IMR-90 (cell line): ENCODE measurements around the gene NPTX1. TPM values are rescaled to one million over a fixed set of nuclear protein-coding genes. Genes with fewer than 3 reads are reported as not detected.

Source experiments
- ATAC-seq: fragments of 200-7000 bp; cut with Tn5 transposase; 2 replicates; pipeline ENCODE4 v1.9.1; 2020; ENCODE audit warnings: low read depth, mild to moderate bottlenecking, moderate library complexity
- BruUV-seq: library from RNA; stranded (reverse); fragments of 400-500 nt; replicated peaks from 2 replicates; lab custom pipeline; 2021; lab: Mats Ljungman, UMichigan
- CTCF ChIA-PET: fragments of 300-600 bp; formaldehyde crosslinking; extraction: SDS; loops from one replicate; lab custom pipeline; 2021; ENCODE audit warnings: antibody characterized with exemption; lab: Yijun Ruan, JAX
- POLR2A ChIA-PET: fragments of 300-600 bp; sonication (Branson Sonifier 250); formaldehyde crosslinking; loops from one replicate; lab custom pipeline; 2022; ENCODE audit warnings: antibody characterized with exemption; ENCODE audit not compliant: unreplicated experiment; lab: Charles Lee
- DNase-seq: peaks from one replicate; pipeline ENCODE4 v3.0.0; 2013
- H2AFZ ChIP-seq: replicated peaks from 2 replicates; pipeline ENCODE3; 2013; ENCODE audit warnings: low read length, mild to moderate bottlenecking; ENCODE audit not compliant: poor library complexity
- H2AK5ac ChIP-seq: 2 replicates; pipeline ENCODE4 v1.6.1; 2013; ENCODE audit warnings: low read depth, low read length, inconsistent platforms
- H2AK9ac ChIP-seq: replicated peaks from 2 replicates; pipeline ENCODE3; 2013; ENCODE audit warnings: mild to moderate bottlenecking, low read depth, low read length, moderate library complexity; ENCODE audit not compliant: poor library complexity
- H2BK120ac ChIP-seq: 2 replicates; pipeline ENCODE4 v1.6.1; 2013; ENCODE audit warnings: low read depth, low read length, inconsistent platforms
- H2BK15ac ChIP-seq: 3 replicates; pipeline ENCODE4 v1.6.1; 2013; ENCODE audit warnings: low read depth, low read length, inconsistent platforms
- H2BK20ac ChIP-seq: 2 replicates; pipeline ENCODE4 v1.6.1; 2013; ENCODE audit warnings: low read depth, mild to moderate bottlenecking, inconsistent platforms, low read length, moderate library complexity
- H2BK5ac ChIP-seq: 2 replicates; pipeline ENCODE4 v1.6.1; 2013; ENCODE audit warnings: mild to moderate bottlenecking, low read depth, low read length, inconsistent platforms; ENCODE audit not compliant: poor library complexity, severe bottlenecking
- H3K14ac ChIP-seq: replicated peaks from 2 replicates; pipeline ENCODE4 v1.6.1; 2013; ENCODE audit warnings: low read depth, low read length, inconsistent platforms
- H3K18ac ChIP-seq: 2 replicates; pipeline ENCODE4 v1.6.1; 2013; ENCODE audit warnings: low read depth, low read length, control low read depth
- H3K23ac ChIP-seq: 2 replicates; pipeline ENCODE4 v1.6.1; 2013; ENCODE audit warnings: low read depth, low read length, inconsistent platforms
- H3K27ac ChIP-seq: 2 replicates; pipeline ENCODE4 v1.5.1; 2013; ENCODE audit warnings: mild to moderate bottlenecking, control low read depth, low read length; ENCODE audit not compliant: insufficient read depth
- H3K27me3 ChIP-seq: 2 replicates; pipeline ENCODE4 v1.6.1; 2013; ENCODE audit warnings: low read length; ENCODE audit not compliant: control insufficient read depth, insufficient read depth
- H3K36me3 ChIP-seq: 2 replicates; pipeline ENCODE4 v1.6.1; 2013; ENCODE audit warnings: low read length, mixed read lengths; ENCODE audit not compliant: control insufficient read depth, insufficient read depth
- H3K4ac ChIP-seq: 2 replicates; pipeline ENCODE4 v1.6.1; 2013; ENCODE audit warnings: low read depth, low read length, inconsistent platforms
- H3K4me1 ChIP-seq: 2 replicates; pipeline ENCODE4 v1.6.1; 2013; ENCODE audit warnings: low read length, mixed read lengths; ENCODE audit not compliant: control insufficient read depth, insufficient read depth
- H3K4me2 ChIP-seq: 2 replicates; pipeline ENCODE4 v1.6.1; 2013; ENCODE audit warnings: low read depth, mild to moderate bottlenecking, control low read depth, low read length, moderate library complexity
- H3K4me3 ChIP-seq: 2 replicates; pipeline ENCODE4 v1.5.1; 2013; ENCODE audit warnings: low read depth, mild to moderate bottlenecking, control low read depth, low read length, moderate library complexity; ENCODE audit not compliant: insufficient read depth
- H3K56ac ChIP-seq: 2 replicates; pipeline ENCODE4 v1.6.1; 2013; ENCODE audit warnings: low read length, inconsistent platforms; ENCODE audit not compliant: insufficient read depth; ENCODE audit errors: extremely low read depth
- H3K79me1 ChIP-seq, 2 experiments: 2 replicates each; pipeline ENCODE4 v1.6.1; 2013; ENCODE audit warnings: low read length in 2 of 2, inconsistent platforms in 1 of 2, low read depth in 1 of 2
- H3K9ac ChIP-seq: 2 replicates; pipeline ENCODE4 v1.6.1; 2013; ENCODE audit warnings: low read depth, low read length, control low read depth
- H3K9me1 ChIP-seq: 2 replicates; pipeline ENCODE4 v1.6.1; 2013; ENCODE audit warnings: low read length, inconsistent platforms; ENCODE audit not compliant: insufficient read depth
- H3K9me3 ChIP-seq: 2 replicates; pipeline ENCODE4 v1.6.1; 2013; ENCODE audit warnings: low read length; ENCODE audit not compliant: control insufficient read depth, insufficient read depth
- H4K20me1 ChIP-seq: 2 replicates; pipeline ENCODE4 v1.6.1; 2013; ENCODE audit warnings: low read length, inconsistent platforms; ENCODE audit not compliant: insufficient read depth
- H4K5ac ChIP-seq: 2 replicates; pipeline ENCODE4 v1.6.1; 2013; ENCODE audit warnings: mild to moderate bottlenecking, low read depth, low read length, control low read depth
- H4K8ac ChIP-seq, 2 experiments: 2 replicates each; pipeline ENCODE4 v1.6.1; 2013; ENCODE audit warnings: low read depth in 2 of 2, low read length in 2 of 2, control low read depth in 1 of 2, inconsistent platforms in 1 of 2
- H4K91ac ChIP-seq: 2 replicates; pipeline ENCODE4 v1.6.1; 2013; ENCODE audit warnings: low read depth, low read length, inconsistent platforms; ENCODE audit not compliant: insufficient read depth
- BHLHE40 ChIP-seq: fragments of 150-350 bp; IDR thresholded peaks from 2 replicates; pipeline ENCODE4 v1.6.1; 2016; ENCODE audit warnings: mild to moderate bottlenecking, low read depth, low read length
- CHD1 ChIP-seq: IDR thresholded peaks from 2 replicates; pipeline ENCODE4 v1.6.1; 2012; ENCODE audit warnings: low read depth, low read length, improper control_type of control experiment
- ELK1 ChIP-seq: fragments of 150-350 bp; IDR thresholded peaks from 2 replicates; pipeline ENCODE4 v1.6.1; 2016; ENCODE audit warnings: low read depth, mild to moderate bottlenecking, low read length, moderate library complexity, borderline replicate concordance
- MAFK ChIP-seq: IDR thresholded peaks from 2 replicates; pipeline ENCODE4 v1.6.1; 2012; ENCODE audit warnings: low read depth, low read length, improper control_type of control experiment
- MAZ ChIP-seq: IDR thresholded peaks from 2 replicates; pipeline ENCODE4 v1.6.1; 2012; ENCODE audit warnings: low read depth, mild to moderate bottlenecking, low read length, improper control_type of control experiment, moderate library complexity, borderline replicate concordance
- NFE2L2 ChIP-seq: fragments of 150-350 bp; IDR thresholded peaks from 2 replicates; pipeline ENCODE4 v1.6.1; 2016; ENCODE audit warnings: low read depth, mild to moderate bottlenecking, low read length
- SMC3 ChIP-seq: fragments of 150-350 bp; IDR thresholded peaks from 2 replicates; pipeline ENCODE4 v1.6.1; 2016; ENCODE audit warnings: low read depth, mild to moderate bottlenecking, antibody characterized with exemption, low read length, moderate library complexity
- USF2 ChIP-seq: fragments of 150-350 bp; IDR thresholded peaks from 2 replicates; pipeline ENCODE4 v1.6.1; 2017; ENCODE audit warnings: mild to moderate bottlenecking, antibody characterized with exemption, low read length, low read depth
- WGBS, 2 experiments: methylation state at CpG; one replicate each; pipeline versions ENCODE4 v1.1.5 to v1.1.7; 2013; ENCODE audit warnings: missing lambda C conversion rate in 2 of 2; ENCODE audit not compliant: insufficient read length in 1 of 2; ENCODE audit errors: extremely low coverage in 2 of 2; 5-methylcytosine and 5-hydroxymethylcytosine counted together
- dilution Hi-C: fragments of 300-500 bp; cut with HindIII; formaldehyde crosslinking; loops from one replicate; pipeline ENCODE4 v1.14.3; 2018; ENCODE audit warnings: low sequenced_read_pairs; ENCODE audit not compliant: unreplicated experiment
- in situ Hi-C: fragments of 300-500 bp; cut with MboI; formaldehyde crosslinking; loops from 3 replicates; pipeline ENCODE4 v1.14.3; 2019; ENCODE audit warnings: low sequenced_read_pairs, inconsistent platforms, mixed read lengths
- intact Hi-C: fragments of 100-400 bp; cut with micrococcal nuclease; formaldehyde crosslinking; loops from 2 replicates; pipeline ENCODE4 v1.10.0; 2022
- polyA plus RNA-seq, 3 experiments: library from polyadenylated mRNA; depleted of rRNA; stranded (reverse); fragments of >200 nt; gene quantifications; 2 replicates each; pipeline ENCODE4 v1.2.3, GENCODE V29; 2012; ENCODE audit warnings: low replicate concordance in 1 of 3
- total RNA-seq: library from RNA; depleted of rRNA; stranded (reverse); fragments of >200 nt; gene quantifications from 2 replicates; pipeline ENCODE4 v1.2.3, GENCODE V29; 2012

NPTX1 gene
- total and polyA plus RNA-seq, 2 of the 4 experiments (the other 2 are of a cell fraction), result 20.8 to 39.5 TPM

GRCh38 chr17:80481284-80482057 lies 5.1 kb upstream of the NPTX1 start:
- BruUV-seq, result no TSS peak
- H3K9ac ChIP-seq, result no peak overlapping the region
- H3K9me3 ChIP-seq, result no peaks in the 10 kb centered on the region
- H4K20me1 ChIP-seq, result peaks cover 4% of the 10 kb centered on the region; the same call in 1 of the 2 replicates
- TF ChIP-seq USF2 (no peak), CHD1 (no peak), BHLHE40 (no peak), ELK1 (no peak), SMC3 (no peak), NFE2L2 (no peak), MAZ (no peak), MAFK (no peak)
- WGBS, 2 experiments, result 29% methylated on average over 4 of the region's 21 CpGs; no CpG with 5 or more reads in 1 of the 2 experiments
- no peak overlapping the region for H2AK5ac ChIP-seq
- no peaks in the 10 kb centered on the region for H3K9me1 ChIP-seq
- no peak overlapping the region for H2BK20ac ChIP-seq
- H2BK5ac ChIP-seq, result no peak overlapping the region
- no peaks in the 10 kb centered on the region; the same call in 1 of the 2 replicates for H3K4me1 ChIP-seq
- H3K23ac ChIP-seq, result no peak overlapping the region
- intact Hi-C loops, result no loop called here
- ATAC-seq, result no peak
- no peak overlapping the region for H3K14ac ChIP-seq
- no peak overlapping the region for H4K8ac ChIP-seq
- CTCF ChIA-PET, result no interaction called here
- no peak overlapping the region for H4K91ac ChIP-seq
- DNase-seq, result no peak
- no peaks in the 10 kb centered on the region for H3K36me3 ChIP-seq
- H3K4me2 ChIP-seq, result no peak overlapping the region
- H2AFZ ChIP-seq, result no peak overlapping the region
- POLR2A ChIA-PET, result interaction anchor here (0.6 kb wide), 1 partner anchor 145 kb away, joined by 5 read pairs; no protein-coding TSS in a partner anchor
- no peak overlapping the region for H2BK15ac ChIP-seq
- H4K5ac ChIP-seq, result no peak overlapping the region
- H3K4me3 ChIP-seq, result no peak overlapping the region
- no peak overlapping the region for H3K27ac ChIP-seq
- in situ Hi-C loops, result no loop called here
- no peaks in the 10 kb centered on the region for H3K79me1 ChIP-seq
- dilution Hi-C loops, result no loop called here
- no peak overlapping the region for H2BK120ac ChIP-seq
- H3K18ac ChIP-seq, result no peak overlapping the region
- no peak overlapping the region for H2AK9ac ChIP-seq
- no peak overlapping the region for H3K56ac ChIP-seq
- H3K4ac ChIP-seq, result no peak overlapping the region
- H3K27me3 ChIP-seq, result peaks cover 63% of the 10 kb centered on the region
